ENCODE results near the gene ZBTB7A. TPM values are rescaled to one million over a fixed set of nuclear protein-coding genes. Genes with fewer than 3 reads are reported as not detected.

The ZBTB7A gene
- total and polyA plus RNA-seq, 10 of the 15 experiments (the other 5 are each of a cell fraction or from before 2014, with no cell fraction given) = 0.26 to 42.4 (median 4.5) TPM

- no peak for TF ChIP-seq RB1 (IDR thresholded peaks at IDR 0.05; ENCODE audit: borderline replicate concordance)
- no peak for TF ChIP-seq CHD1 (IDR thresholded peaks at IDR 0.05; ENCODE audit: low read depth, low read length)
- TF ChIP-seq ZNF622 (IDR thresholded peaks at IDR 0.05) = no peak
- TF ChIP-seq RFX5 (IDR thresholded peaks at IDR 0.05; ENCODE audit: low read depth, low read length) = no peak
- TF ChIP-seq RBBP5 (conservative IDR thresholded peaks at IDR 0.05) = no peak
- TF ChIP-seq CHD4 (IDR thresholded peaks at IDR 0.05) = no peak
- TF ChIP-seq, protein P1, sequence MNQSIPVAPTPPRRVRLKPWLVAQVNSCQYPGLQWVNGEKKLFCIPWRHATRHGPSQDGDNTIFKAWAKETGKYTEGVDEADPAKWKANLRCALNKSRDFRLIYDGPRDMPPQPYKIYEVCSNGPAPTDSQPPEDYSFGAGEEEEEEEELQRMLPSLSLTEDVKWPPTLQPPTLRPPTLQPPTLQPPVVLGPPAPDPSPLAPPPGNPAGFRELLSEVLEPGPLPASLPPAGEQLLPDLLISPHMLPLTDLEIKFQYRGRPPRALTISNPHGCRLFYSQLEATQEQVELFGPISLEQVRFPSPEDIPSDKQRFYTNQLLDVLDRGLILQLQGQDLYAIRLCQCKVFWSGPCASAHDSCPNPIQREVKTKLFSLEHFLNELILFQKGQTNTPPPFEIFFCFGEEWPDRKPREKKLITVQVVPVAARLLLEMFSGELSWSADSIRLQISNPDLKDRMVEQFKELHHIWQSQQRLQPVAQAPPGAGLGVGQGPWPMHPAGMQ (IDR thresholded peaks at IDR 0.05; ENCODE audit: borderline replicate concordance) = no peak
- no peak for TF ChIP-seq ZNF24 (IDR thresholded peaks at IDR 0.05)
- TF ChIP-seq, protein P2, sequence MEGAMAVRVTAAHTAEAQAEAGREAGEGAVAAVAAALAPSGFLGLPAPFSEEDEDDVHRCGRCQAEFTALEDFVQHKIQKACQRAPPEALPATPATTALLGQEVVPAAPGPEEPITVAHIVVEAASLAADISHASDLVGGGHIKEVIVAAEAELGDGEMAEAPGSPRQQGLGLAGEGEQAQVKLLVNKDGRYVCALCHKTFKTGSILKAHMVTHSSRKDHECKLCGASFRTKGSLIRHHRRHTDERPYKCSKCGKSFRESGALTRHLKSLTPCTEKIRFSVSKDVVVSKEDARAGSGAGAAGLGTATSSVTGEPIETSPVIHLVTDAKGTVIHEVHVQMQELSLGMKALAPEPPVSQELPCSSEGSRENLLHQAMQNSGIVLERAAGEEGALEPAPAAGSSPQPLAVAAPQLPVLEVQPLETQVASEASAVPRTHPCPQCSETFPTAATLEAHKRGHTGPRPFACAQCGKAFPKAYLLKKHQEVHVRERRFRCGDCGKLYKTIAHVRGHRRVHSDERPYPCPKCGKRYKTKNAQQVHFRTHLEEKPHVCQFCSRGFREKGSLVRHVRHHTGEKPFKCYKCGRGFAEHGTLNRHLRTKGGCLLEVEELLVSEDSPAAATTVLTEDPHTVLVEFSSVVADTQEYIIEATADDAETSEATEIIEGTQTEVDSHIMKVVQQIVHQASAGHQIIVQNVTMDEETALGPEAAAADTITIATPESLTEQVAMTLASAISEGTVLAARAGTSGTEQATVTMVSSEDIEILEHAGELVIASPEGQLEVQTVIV (IDR thresholded peaks at IDR 0.05; ENCODE audit: borderline replicate concordance, partially characterized antibody) = no peak
- TF ChIP-seq, protein P3, sequence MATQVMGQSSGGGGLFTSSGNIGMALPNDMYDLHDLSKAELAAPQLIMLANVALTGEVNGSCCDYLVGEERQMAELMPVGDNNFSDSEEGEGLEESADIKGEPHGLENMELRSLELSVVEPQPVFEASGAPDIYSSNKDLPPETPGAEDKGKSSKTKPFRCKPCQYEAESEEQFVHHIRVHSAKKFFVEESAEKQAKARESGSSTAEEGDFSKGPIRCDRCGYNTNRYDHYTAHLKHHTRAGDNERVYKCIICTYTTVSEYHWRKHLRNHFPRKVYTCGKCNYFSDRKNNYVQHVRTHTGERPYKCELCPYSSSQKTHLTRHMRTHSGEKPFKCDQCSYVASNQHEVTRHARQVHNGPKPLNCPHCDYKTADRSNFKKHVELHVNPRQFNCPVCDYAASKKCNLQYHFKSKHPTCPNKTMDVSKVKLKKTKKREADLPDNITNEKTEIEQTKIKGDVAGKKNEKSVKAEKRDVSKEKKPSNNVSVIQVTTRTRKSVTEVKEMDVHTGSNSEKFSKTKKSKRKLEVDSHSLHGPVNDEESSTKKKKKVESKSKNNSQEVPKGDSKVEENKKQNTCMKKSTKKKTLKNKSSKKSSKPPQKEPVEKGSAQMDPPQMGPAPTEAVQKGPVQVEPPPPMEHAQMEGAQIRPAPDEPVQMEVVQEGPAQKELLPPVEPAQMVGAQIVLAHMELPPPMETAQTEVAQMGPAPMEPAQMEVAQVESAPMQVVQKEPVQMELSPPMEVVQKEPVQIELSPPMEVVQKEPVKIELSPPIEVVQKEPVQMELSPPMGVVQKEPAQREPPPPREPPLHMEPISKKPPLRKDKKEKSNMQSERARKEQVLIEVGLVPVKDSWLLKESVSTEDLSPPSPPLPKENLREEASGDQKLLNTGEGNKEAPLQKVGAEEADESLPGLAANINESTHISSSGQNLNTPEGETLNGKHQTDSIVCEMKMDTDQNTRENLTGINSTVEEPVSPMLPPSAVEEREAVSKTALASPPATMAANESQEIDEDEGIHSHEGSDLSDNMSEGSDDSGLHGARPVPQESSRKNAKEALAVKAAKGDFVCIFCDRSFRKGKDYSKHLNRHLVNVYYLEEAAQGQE (IDR thresholded peaks at IDR 0.05; ENCODE audit: low read depth, low read length) = no peak
- TF ChIP-seq, protein P4, sequence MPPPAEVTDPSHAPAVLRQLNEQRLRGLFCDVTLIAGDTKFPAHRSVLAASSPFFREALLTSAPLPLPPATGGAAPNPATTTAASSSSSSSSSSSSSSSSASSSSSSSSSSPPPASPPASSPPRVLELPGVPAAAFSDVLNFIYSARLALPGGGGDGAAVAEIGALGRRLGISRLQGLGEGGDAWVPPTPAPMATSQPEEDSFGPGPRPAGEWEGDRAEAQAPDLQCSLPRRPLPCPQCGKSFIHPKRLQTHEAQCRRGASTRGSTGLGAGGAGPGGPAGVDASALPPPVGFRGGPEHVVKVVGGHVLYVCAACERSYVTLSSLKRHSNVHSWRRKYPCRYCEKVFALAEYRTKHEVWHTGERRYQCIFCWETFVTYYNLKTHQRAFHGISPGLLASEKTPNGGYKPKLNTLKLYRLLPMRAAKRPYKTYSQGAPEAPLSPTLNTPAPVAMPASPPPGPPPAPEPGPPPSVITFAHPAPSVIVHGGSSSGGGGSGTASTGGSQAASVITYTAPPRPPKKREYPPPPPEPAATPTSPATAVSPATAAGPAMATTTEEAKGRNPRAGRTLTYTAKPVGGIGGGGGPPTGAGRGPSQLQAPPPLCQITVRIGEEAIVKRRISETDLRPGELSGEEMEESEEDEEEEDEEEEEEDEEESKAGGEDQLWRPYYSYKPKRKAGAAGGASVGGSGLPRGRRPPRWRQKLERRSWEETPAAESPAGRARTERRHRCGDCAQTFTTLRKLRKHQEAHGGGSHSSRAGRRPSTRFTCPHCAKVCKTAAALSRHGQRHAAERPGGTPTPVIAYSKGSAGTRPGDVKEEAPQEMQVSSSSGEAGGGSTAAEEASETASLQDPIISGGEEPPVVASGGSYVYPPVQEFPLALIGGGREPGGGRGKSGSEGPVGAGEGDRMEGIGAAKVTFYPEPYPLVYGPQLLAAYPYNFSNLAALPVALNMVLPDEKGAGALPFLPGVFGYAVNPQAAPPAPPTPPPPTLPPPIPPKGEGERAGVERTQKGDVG (CRISPR knock-in tag; IDR thresholded peaks at IDR 0.05) = no peak
- TF ChIP-seq SMC3 (IDR thresholded peaks at IDR 0.05; ENCODE audit: borderline replicate concordance, low read length) = no peak
- TF ChIP-seq GABPA (IDR thresholded peaks at IDR 0.05; ENCODE audit: low read depth) = no peak
- TF ChIP-seq TCF3 (IDR thresholded peaks at IDR 0.05; ENCODE audit: borderline replicate concordance, insufficient read depth, low read depth, low read length) = no peak
- no peak for TF ChIP-seq EZH2 (IDR thresholded peaks at IDR 0.05; ENCODE audit: borderline replicate concordance, control insufficient read depth, low read depth, low read length)
- TF ChIP-seq SMAD1 (IDR thresholded peaks at IDR 0.05; ENCODE audit: low read depth, partially characterized antibody) = no peak
- TF ChIP-seq PBX3 (IDR thresholded peaks at IDR 0.05; ENCODE audit: insufficient replicate concordance, low read depth, low read length) = no peak
These were observed 11.3 kb upstream of the ZBTB7A start (continued) for GRCh38 chr19:4077800-4078684.

Measured in GM12878 (cell line).